KMS-11 (cell line): ENCODE data around the gene EEF1B2.
"Not testable (repeated sequence)": the region's sequence is repeated elsewhere in the genome, so short reads cannot be mapped to it uniquely, and the experiment has no call there.

Source experiments
- H2AFZ ChIP-seq: fragments of 200-600 bp; sonication (generic); 2 replicates; pipeline ENCODE4 v1.6.1; 2016; ENCODE audit warnings: antibody characterized with exemption, mixed run types, low read depth
- H3K27ac ChIP-seq: fragments of 200-600 bp; sonication (generic); 2 replicates; pipeline ENCODE4 v1.6.1; 2016; ENCODE audit warnings: mild to moderate bottlenecking, mixed run types
- H3K27me3 ChIP-seq: fragments of 200-600 bp; sonication (generic); 2 replicates; pipeline ENCODE4 v1.6.1; 2017; ENCODE audit warnings: mild to moderate bottlenecking, low read depth, mixed run types, moderate library complexity; ENCODE audit not compliant: insufficient read depth
- H3K36me3 ChIP-seq: fragments of 200-600 bp; sonication (generic); 2 replicates; pipeline ENCODE4 v1.6.1; 2017; ENCODE audit warnings: mild to moderate bottlenecking, mixed run types; ENCODE audit not compliant: insufficient read depth
- H3K4me1 ChIP-seq: fragments of 200-600 bp; sonication (generic); 2 replicates; pipeline ENCODE4 v1.6.1; 2016; ENCODE audit warnings: mild to moderate bottlenecking, low read depth, mixed run types; ENCODE audit not compliant: poor library complexity, severe bottlenecking
- H3K4me2 ChIP-seq: fragments of 200-600 bp; sonication (generic); 2 replicates; pipeline ENCODE4 v1.7.0; 2016; ENCODE audit warnings: mild to moderate bottlenecking, mixed run types
- H3K4me3 ChIP-seq: fragments of 200-600 bp; sonication (generic); IDR thresholded peaks from 2 replicates; pipeline ENCODE4 v1.6.1; 2017; ENCODE audit warnings: low read depth, low read length, mixed read lengths; ENCODE audit not compliant: insufficient read depth
- H3K79me2 ChIP-seq: fragments of 200-600 bp; sonication (generic); 2 replicates; pipeline ENCODE4 v1.6.1; 2016; ENCODE audit warnings: low read depth, mixed run types; ENCODE audit not compliant: insufficient read depth
- H3K9ac ChIP-seq: fragments of 200-600 bp; sonication (generic); 2 replicates; pipeline ENCODE4 v1.6.1; 2016; ENCODE audit warnings: mild to moderate bottlenecking, mixed run types
- H4K20me1 ChIP-seq: fragments of 200-600 bp; sonication (generic); 2 replicates; pipeline ENCODE4 v1.6.1; 2016; ENCODE audit warnings: mild to moderate bottlenecking, mixed run types; ENCODE audit not compliant: insufficient read depth
- CTCF ChIP-seq: fragments of 200-600 bp; sonication (generic); conservative IDR thresholded peaks from 2 replicates; pipeline ENCODE4 v1.6.1; 2017; ENCODE audit warnings: low read depth, mild to moderate bottlenecking, antibody characterized with exemption, low read length, moderate library complexity, mixed read lengths

EEF1B2 gene

DNA sequence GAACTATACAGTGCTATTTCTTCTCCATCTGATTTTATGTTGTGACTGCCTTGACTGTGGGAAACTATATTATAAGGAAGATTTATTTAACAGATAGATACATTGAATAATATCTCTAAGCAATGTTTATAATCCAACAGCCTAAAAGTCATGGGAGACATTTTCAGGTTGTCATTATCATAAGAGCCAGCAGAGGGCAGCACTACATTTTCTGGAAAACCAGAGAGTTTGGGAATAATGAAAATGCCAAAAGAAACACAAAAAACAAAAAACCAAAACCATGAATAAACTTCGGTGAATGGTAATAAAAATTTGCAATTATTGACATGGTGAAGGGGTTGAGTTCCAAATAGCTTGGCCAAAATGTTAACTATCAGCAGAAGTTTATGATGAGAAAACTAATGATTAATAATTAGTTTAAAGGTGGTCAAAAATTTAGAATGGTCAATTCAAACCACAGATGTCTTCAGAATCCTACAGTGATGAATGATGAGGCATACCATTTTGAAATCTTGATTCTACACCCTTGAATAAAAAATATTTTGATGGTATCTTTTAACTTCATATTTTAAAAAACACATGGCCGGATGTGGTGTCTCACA is 4.7 kb downstream of the EEF1B2 start:
- H2AFZ ChIP-seq: no peak overlapping the region
- H4K20me1 ChIP-seq: peaks cover 4% of the 10 kb centered on the region; the same call in 1 of the 2 replicates
- H3K27me3 ChIP-seq: no peaks in the 10 kb centered on the region
- peaks cover 33% of the 10 kb centered on the region for H3K79me2 ChIP-seq
- H3K27ac ChIP-seq: no peak overlapping the region
- peak; percentile 86 for TF ChIP-seq CTCF
- H3K9ac ChIP-seq: no peak overlapping the region
- H3K4me3 ChIP-seq: no peak overlapping the region
- H3K4me2 ChIP-seq: no peak overlapping the region
- H3K36me3 ChIP-seq: peaks cover 13% of the 10 kb centered on the region
- peaks cover 33% of the 10 kb centered on the region for H3K4me1 ChIP-seq

GRCh38 chr2:206168230-206168629 is 8.5 kb downstream of the EEF1B2 start:
- not testable (repeated sequence) for H3K4me1 ChIP-seq, H3K4me3 ChIP-seq, H3K36me3 ChIP-seq, H3K27ac ChIP-seq, H3K79me2 ChIP-seq, H4K20me1 ChIP-seq, H3K27me3 ChIP-seq, H3K9ac ChIP-seq, H3K4me2 ChIP-seq, H2AFZ ChIP-seq

- H4K20me1 ChIP-seq, H3K27me3 ChIP-seq, H3K79me2 ChIP-seq, H3K4me3 ChIP-seq, H3K4me2 ChIP-seq, H2AFZ ChIP-seq, H3K9ac ChIP-seq, H3K4me1 ChIP-seq, H3K36me3 ChIP-seq, H3K27ac ChIP-seq: not testable (repeated sequence)
Observed at GRCh38 chr2:206171624-206172397, 12.1 kb downstream of the EEF1B2 start.

DNA sequence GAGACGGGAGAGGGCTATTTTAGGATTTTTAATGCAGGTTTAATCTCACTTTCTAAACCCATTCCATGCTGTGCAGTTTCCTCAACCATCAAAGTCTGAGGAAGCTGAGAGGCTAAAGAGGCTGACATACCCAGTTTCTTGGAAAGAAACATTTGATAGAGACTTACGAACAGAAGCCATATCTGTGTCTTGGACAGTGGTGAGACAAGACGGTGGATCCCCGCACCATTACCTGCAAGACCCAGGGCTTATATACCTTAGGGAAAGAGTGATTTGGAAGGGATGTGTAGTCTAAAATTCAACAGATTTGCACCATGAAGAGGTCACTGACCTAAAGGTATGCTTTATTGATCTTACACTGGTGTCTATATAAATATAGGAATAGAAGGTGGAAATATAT is 13.5 kb downstream of the EEF1B2 start:
- Histone ChIP-seq H3K79me2 (no peaks in the 10 kb centered on the region), H3K9ac (no peak overlapping the region), H2AFZ (no peak overlapping the region), H3K4me2 (no peak overlapping the region), H3K4me3 (no peak overlapping the region), H3K36me3 (no peaks in the 10 kb centered on the region), H3K27ac (no peak overlapping the region), H3K4me1 (no peaks in the 10 kb centered on the region), H4K20me1 (no peaks in the 10 kb centered on the region), H3K27me3 (no peaks in the 10 kb centered on the region)
- TF ChIP-seq CTCF: no peak

- Histone ChIP-seq H3K79me2 (no peaks in the 10 kb centered on the region), H3K4me3 (no peak overlapping the region), H3K27ac (no peak overlapping the region), H2AFZ (no peak overlapping the region), H3K27me3 (no peaks in the 10 kb centered on the region), H3K9ac (no peak overlapping the region), H4K20me1 (no peaks in the 10 kb centered on the region), H3K4me2 (no peak overlapping the region), H3K36me3 (no peaks in the 10 kb centered on the region), H3K4me1 (no peaks in the 10 kb centered on the region)
- TF ChIP-seq CTCF: no peak
Observed at GRCh38 chr2:206176121-206176520, 16.4 kb downstream of the EEF1B2 start.
